Activated CD8-positive, alpha-beta T cell treated with anti-CD3 and anti-CD28 coated beads, Interleukin-2, amount 10 ng/mL, durations not matched to agents 7 days and 5 days (primary cell): ENCODE measurements around the gene HIPK2. TPM values are rescaled to one million over a fixed set of nuclear protein-coding genes. Genes with fewer than 3 reads are reported as not detected.

ENCODE experiments used
- ATAC-seq: fragments of 150-1000 bp; cut with Tn5 transposase; one replicate; pipeline ENCODE4 v1.10.0; 2021; ENCODE audit warnings: moderate library complexity
- CTCF ChIA-PET: fragments of 350-600 bp; sonication (Branson Sonifier 250); formaldehyde crosslinking; loops from one replicate; lab custom pipeline; 2021; ENCODE audit warnings: antibody characterized with exemption; lab: Charles Lee
- POLR2A ChIA-PET: fragments of 350-600 bp; sonication (Branson Sonifier 250); formaldehyde crosslinking; loops from one replicate; lab custom pipeline; 2021; ENCODE audit warnings: antibody characterized with exemption; lab: Charles Lee
- DNase-seq: peaks from one replicate; pipeline ENCODE4 v3.0.0-alpha.2; 2020
- H3K27ac Mint-ChIP-seq: one replicate; pipeline ENCODE4 v1.8.0; 2021; ENCODE audit warnings: mild to moderate bottlenecking, mixed read lengths
- H3K27me3 Mint-ChIP-seq: one replicate; pipeline ENCODE4 v1.8.0; 2021; ENCODE audit warnings: low read depth, mixed read lengths
- H3K36me3 Mint-ChIP-seq: one replicate; pipeline ENCODE4 v1.8.0; 2021; ENCODE audit warnings: low read depth, mixed read lengths
- H3K4me1 Mint-ChIP-seq: one replicate; pipeline ENCODE4 v1.8.0; 2021; ENCODE audit warnings: low read depth, mixed read lengths
- H3K4me3 Mint-ChIP-seq: one replicate; pipeline ENCODE4 v1.8.0; 2021; ENCODE audit warnings: mild to moderate bottlenecking, mixed read lengths
- H3K9me3 Mint-ChIP-seq: one replicate; pipeline ENCODE4 v1.8.0; 2022; ENCODE audit warnings: mixed read lengths; ENCODE audit not compliant: insufficient read depth
- total RNA-seq, 2 experiments: library from RNA; stranded (reverse); gene quantifications; one replicate each; pipeline ENCODE4 v1.2.3, GENCODE V29; 2021

Gene HIPK2
- total RNA-seq, 2 experiments from 2014 or later, result 17.0 to 17.2 TPM

DNA sequence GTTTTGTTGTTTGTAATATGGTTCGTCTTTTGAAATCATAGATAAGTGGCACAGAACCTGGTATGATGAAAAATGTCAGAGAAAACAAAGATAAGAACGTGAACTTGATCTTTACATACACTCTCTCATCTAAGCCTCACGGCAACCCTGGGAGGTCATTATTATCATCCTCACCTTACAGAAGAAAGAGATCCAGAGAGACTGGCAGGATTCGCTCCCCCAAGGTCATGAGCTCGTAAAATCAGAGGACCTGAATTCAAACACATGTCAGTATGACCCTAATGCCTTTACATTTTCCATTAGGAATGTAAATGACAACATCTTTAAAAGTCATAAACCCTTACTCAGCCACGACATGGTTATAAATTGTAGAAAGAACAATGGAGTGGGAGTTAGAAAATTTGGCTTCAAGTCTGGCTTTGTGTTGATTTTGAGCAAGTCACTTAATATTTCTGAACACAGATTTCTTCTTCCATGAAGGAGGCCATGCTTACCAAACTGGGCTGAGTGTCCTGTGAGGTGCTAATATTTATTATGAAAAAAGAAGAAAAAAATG lies 35.9 kb downstream of the HIPK2 start:
- Mint-ChIP-seq H3K27me3 (no peaks in the 10 kb centered on the region), H3K9me3 (no peaks in the 10 kb centered on the region), H3K4me1 (peaks cover 27% of the 10 kb centered on the region), H3K27ac (no peak overlapping the region), H3K4me3 (no peak overlapping the region), H3K36me3 (no peaks in the 10 kb centered on the region)
- ChIA-PET POLR2A (no interaction called here), CTCF (no interaction called here)
- DNase-seq (no peak), ATAC-seq (no peak)

DNA sequence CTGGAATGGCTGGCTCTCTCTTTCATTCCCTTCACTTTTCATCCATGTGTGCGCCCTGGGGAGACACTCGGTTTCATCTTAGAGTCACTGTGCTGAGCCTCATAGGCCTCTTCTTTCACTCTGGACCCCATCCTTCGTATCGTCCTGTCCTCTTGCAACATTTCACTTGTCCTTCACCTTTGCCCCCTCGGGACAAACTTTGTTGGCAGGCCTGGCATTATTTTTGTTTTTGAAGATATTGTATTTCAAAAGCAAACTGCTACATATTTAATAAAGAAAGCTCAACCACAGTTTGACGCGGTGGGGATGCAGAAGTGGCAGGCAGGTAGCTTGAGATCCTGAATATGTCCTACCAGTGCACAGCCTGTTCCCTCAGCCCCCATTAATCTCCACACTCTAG lies 36.6 kb downstream of the HIPK2 start:
- peaks cover 32% of the 10 kb centered on the region for H3K4me1 Mint-ChIP-seq
- H3K4me3 Mint-ChIP-seq, result no peak overlapping the region
- CTCF ChIA-PET, result no interaction called here
- no peak overlapping the region for H3K27ac Mint-ChIP-seq
- DNase-seq, result no peak
- H3K9me3 Mint-ChIP-seq, result no peaks in the 10 kb centered on the region
- POLR2A ChIA-PET, result no interaction called here
- H3K27me3 Mint-ChIP-seq, result no peaks in the 10 kb centered on the region
- H3K36me3 Mint-ChIP-seq, result no peaks in the 10 kb centered on the region
- no peak for ATAC-seq

DNA sequence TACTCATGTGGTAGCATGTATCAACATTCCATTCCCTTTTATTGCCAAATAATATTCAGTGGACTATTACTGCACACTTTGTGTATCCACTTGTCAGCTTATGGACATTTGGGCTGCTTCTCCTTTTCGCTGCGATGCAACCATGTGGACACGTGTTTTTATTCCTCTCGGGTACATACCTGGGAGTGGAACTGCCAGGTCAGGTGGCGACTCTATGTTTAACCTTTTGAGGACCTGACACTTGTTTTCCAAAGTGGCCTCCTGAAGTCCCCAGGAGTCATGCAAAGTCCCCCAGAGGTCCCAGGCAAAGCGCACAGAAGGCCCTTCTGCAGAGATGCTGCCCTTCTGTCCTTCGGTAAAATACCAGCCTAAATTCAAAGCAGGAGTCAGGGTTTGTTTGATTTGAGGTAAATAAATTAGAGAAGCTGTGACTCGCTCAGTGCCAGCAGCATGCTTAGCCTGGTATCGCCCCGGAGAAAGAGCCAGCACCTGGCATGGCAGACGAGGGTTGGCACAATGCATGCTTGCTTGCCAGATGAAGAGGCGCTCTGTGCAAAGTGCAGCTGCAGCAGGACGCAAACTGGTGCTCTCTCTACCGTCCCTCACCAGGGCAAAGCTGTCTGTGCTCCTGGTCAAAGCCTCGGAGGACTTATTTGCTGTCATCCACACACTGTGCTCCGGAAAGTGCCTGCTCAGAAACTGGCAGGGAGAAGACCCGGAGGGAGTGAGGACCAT lies 37.8 kb downstream of the HIPK2 start:
- no peak overlapping the region for H3K4me3 Mint-ChIP-seq
- H3K36me3 Mint-ChIP-seq, result no peaks in the 10 kb centered on the region
- H3K27ac Mint-ChIP-seq, result no peak overlapping the region
- no peaks in the 10 kb centered on the region for H3K9me3 Mint-ChIP-seq
- CTCF ChIA-PET, result no interaction called here
- DNase-seq (no peak), ATAC-seq (no peak)
- H3K27me3 Mint-ChIP-seq, result no peaks in the 10 kb centered on the region
- peaks cover 40% of the 10 kb centered on the region for H3K4me1 Mint-ChIP-seq
- POLR2A ChIA-PET, result no interaction called here

DNA sequence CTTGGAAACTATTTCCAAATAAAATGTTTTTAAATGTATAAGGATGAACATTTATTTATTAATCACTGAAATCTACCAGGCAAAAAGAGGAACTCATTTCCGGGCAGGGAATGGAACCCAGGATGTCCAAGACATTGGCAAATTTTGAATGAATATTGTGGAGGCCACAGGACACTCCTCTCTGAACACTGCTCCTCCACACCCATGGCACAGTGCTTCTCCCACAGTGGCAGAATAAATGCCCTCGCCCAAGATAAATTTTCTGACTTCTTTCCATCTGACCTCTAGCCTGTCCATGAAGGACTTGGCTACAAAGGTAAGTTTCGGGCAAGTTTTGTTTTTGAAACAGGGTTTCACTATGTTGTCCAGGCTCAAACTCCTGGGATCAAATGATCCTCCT lies 39.0 kb downstream of the HIPK2 start:
- ATAC-seq, result no peak
- ChIA-PET CTCF (no interaction called here), POLR2A (interaction anchor here (1.6 kb wide), 1 partner anchor 29 kb away, joined by 4 read pairs; no protein-coding TSS in a partner anchor)
- peaks cover 39% of the 10 kb centered on the region for H3K4me1 Mint-ChIP-seq
- no peaks in the 10 kb centered on the region for H3K36me3 Mint-ChIP-seq
- no peak for DNase-seq
- H3K27ac Mint-ChIP-seq, result peak overlapping the region; percentile 14
- H3K27me3 Mint-ChIP-seq, result no peaks in the 10 kb centered on the region
- no peak overlapping the region for H3K4me3 Mint-ChIP-seq
- no peaks in the 10 kb centered on the region for H3K9me3 Mint-ChIP-seq

DNA sequence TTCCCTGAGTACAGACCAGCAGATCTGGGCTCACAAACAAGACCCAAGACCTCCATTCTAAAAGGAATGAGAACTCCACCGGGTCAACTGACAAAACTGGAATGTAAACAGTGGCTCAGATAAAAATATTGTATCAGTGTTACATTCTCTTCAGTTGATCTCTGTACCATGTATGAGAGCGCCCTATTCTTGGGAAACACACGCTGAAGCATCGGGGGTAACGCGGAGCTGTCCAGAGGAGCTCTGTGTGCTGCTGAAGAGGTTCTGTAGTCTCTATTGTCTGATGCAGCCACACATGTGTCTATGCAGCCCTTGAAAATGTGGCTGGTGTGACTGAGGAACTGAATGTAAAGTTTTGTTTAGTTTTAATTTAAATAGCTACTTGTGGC lies 39.7 kb downstream of the HIPK2 start:
- ATAC-seq (no peak), DNase-seq (no peak)
- Mint-ChIP-seq H3K9me3 (no peaks in the 10 kb centered on the region), H3K27ac (peak overlapping the region; percentile 88), H3K27me3 (no peaks in the 10 kb centered on the region), H3K4me3 (no peak overlapping the region), H3K36me3 (no peaks in the 10 kb centered on the region), H3K4me1 (peaks cover 38% of the 10 kb centered on the region)
- POLR2A ChIA-PET, result interaction anchor here (1.6 kb wide), 1 partner anchor 29 kb away, joined by 4 read pairs; no protein-coding TSS in a partner anchor
- CTCF ChIA-PET, result interaction anchor here (1.2 to 1.4 kb wide), 3 partner anchors 9 to 92 kb away, joined by 3 to 4 read pairs (median 3); no protein-coding TSS in a partner anchor

DNA sequence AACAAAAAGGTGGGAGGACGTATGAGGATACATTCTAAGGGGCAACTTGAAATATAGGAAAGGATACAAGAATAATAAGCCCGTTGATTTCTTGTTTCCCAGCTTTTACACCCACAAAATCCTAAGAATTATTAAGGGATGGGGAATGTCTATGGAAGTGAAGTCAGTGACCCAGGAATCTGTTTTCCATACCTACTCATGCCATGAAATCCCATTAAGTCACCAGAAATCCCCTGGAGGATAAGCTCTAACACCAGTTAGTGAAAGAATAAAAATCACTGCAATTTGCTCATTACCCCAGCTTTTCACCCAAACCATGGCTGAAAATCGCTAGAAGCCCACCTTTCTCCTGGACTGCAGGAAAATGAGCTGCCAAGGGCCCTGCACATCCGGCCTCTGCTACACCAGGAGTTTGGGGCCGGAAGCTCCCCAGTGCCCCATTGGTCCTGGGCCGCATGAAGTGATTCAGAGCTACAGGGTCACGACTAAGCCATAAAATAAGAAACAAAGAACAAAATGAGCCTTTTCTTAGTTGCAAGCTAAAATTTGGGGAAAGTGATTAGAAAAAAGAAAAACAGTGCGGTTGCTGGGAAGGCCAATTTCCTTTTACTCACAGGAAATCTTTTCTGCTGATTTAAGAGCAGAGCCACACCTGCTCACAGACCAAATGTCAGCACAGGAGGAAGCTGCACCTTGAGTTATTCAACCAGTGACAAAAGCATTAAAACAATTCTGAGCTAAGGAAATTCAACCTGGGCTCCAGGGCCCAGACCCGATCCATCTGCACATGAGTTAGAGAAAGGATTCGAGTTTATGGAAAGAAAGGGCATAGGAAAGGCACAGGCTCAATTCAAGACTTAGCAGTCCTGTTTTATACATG lies 40.3 kb downstream of the HIPK2 start:
- CTCF ChIA-PET, result interaction anchor here (1.2 to 1.9 kb wide), 5 partner anchors 10 to 92 kb away, joined by 3 to 5 read pairs (median 4); no protein-coding TSS in a partner anchor
- peaks cover 39% of the 10 kb centered on the region for H3K4me1 Mint-ChIP-seq
- H3K27me3 Mint-ChIP-seq, result no peaks in the 10 kb centered on the region
- H3K9me3 Mint-ChIP-seq, result no peaks in the 10 kb centered on the region
- DNase-seq (peak; percentile 41), ATAC-seq (peak; percentile 67)
- H3K27ac Mint-ChIP-seq, result peak overlapping the region; percentile 88
- H3K4me3 Mint-ChIP-seq, result peak overlapping the region; percentile 41
- POLR2A ChIA-PET, result interaction anchor here (0.5 to 1.6 kb wide), 2 partner anchors 9 to 30 kb away, joined by 4 read pairs; no protein-coding TSS in a partner anchor
- peaks cover 3% of the 10 kb centered on the region for H3K36me3 Mint-ChIP-seq

DNA sequence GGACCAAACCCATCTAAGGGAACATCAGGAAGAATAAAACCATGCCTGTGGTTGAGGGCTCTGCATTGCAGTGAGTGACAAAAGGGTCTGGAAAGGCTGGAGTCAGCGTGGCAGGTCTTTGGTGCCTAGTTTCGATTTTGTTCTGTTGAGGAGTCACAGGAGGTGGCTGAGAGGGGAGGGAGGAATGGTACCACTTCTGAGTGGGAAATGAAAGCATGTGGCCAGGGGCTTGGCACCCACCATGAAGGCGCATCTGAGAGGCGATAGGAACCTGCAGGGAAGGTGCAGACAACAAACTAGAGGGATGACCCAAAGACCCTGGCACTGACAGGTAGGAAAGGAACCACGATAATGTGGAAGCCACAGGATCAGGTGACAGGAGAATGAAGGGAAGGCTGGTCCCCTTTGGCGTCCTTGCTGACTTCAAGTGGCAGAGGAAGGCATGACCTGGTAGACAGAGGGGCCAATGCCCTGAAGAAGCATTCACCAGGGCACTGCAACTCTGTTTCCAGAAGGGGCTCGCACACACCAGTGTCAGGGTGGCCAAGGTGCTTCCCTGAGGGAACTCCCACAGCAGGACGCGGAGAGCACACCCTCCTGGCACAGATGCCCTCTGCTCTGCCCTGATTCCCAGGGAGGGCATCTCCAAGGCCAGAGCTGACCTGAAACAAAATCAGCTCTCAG lies 41.7 kb downstream of the HIPK2 start:
- Mint-ChIP-seq H3K4me1 (peaks cover 53% of the 10 kb centered on the region), H3K27ac (no peak overlapping the region), H3K27me3 (no peaks in the 10 kb centered on the region), H3K9me3 (no peaks in the 10 kb centered on the region), H3K4me3 (no peak overlapping the region), H3K36me3 (peaks cover 3% of the 10 kb centered on the region)
- ATAC-seq, result no peak
- POLR2A ChIA-PET, result no interaction called here
- CTCF ChIA-PET, result interaction anchor here (1.8 to 1.9 kb wide), 2 partner anchors 16 to 31 kb away, joined by 4 to 5 read pairs; no protein-coding TSS in a partner anchor
- no peak for DNase-seq

DNA sequence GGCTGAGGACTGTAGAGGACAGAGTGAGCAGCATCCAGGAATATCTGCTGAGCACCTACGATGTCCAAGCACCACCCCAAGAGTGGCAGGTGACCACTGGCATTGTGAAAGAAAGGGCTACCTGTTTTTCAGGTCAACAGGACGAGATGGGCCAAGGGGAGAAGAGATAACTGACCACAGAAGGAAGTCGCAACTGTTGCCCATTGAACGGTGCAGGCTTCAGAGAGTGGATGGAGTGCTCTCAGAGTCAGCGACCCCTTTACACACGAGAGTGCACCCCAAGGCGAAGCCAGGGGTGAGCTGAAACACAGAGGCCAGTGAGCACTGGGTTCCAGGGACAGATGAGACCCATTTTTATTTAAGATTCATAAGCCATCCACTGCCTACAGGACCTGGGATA lies 42.3 kb downstream of the HIPK2 start:
- ChIA-PET CTCF (no interaction called here), POLR2A (no interaction called here)
- Mint-ChIP-seq H3K9me3 (no peaks in the 10 kb centered on the region), H3K27me3 (no peaks in the 10 kb centered on the region), H3K4me3 (no peak overlapping the region), H3K36me3 (peaks cover 3% of the 10 kb centered on the region), H3K4me1 (peaks cover 54% of the 10 kb centered on the region), H3K27ac (no peak overlapping the region)
- no peak for DNase-seq
- ATAC-seq, result no peak

DNA sequence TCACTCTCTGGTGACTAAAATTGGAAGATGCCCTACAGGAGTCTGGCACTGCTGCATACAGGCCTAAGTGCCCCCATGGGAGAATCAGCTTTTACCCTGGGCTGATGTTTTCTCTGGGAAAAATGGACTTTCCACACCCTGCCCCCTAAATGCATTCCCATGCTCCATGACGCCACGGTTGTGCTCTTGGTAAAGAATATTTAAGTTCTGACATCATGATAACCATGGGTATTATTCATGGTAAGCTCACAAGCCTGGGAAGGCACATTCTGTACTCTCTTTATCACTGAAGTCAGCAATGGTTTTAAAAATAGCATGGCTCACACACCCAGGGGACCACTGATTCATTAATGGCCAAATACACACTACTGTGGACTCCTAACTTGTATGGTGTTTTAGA lies 43.4 kb downstream of the HIPK2 start:
- POLR2A ChIA-PET, result no interaction called here
- DNase-seq, result no peak
- H3K4me1 Mint-ChIP-seq, result peaks cover 50% of the 10 kb centered on the region
- peaks cover 3% of the 10 kb centered on the region for H3K36me3 Mint-ChIP-seq
- no peaks in the 10 kb centered on the region for H3K9me3 Mint-ChIP-seq
- CTCF ChIA-PET, result no interaction called here
- H3K27me3 Mint-ChIP-seq, result no peaks in the 10 kb centered on the region
- no peak overlapping the region for H3K4me3 Mint-ChIP-seq
- no peak overlapping the region for H3K27ac Mint-ChIP-seq
- no peak for ATAC-seq

DNA sequence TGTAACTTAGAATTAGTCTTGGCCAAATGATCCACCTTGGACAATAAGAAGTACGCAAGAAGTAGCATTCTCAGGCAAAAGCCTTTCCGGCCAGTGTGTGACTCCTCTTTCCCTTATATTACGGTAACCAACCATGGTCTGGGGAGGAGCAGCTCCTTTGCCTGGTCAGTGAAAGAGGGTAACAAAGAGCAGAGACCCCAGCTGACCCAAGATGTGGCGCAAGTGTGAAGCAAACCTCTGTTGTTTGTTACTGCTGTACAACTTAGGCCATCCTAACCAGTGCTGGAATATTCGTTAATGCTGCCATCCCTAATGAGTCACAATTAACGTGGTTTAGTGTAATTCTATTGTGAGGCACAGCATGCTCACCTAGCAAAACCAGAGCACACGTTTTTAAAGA lies 44.0 kb downstream of the HIPK2 start:
- no peak for DNase-seq
- Mint-ChIP-seq H3K27ac (no peak overlapping the region), H3K36me3 (peaks cover 6% of the 10 kb centered on the region), H3K9me3 (no peaks in the 10 kb centered on the region), H3K4me1 (peaks cover 46% of the 10 kb centered on the region), H3K27me3 (no peaks in the 10 kb centered on the region), H3K4me3 (no peak overlapping the region)
- ChIA-PET CTCF (no interaction called here), POLR2A (no interaction called here)
- ATAC-seq, result no peak

DNA sequence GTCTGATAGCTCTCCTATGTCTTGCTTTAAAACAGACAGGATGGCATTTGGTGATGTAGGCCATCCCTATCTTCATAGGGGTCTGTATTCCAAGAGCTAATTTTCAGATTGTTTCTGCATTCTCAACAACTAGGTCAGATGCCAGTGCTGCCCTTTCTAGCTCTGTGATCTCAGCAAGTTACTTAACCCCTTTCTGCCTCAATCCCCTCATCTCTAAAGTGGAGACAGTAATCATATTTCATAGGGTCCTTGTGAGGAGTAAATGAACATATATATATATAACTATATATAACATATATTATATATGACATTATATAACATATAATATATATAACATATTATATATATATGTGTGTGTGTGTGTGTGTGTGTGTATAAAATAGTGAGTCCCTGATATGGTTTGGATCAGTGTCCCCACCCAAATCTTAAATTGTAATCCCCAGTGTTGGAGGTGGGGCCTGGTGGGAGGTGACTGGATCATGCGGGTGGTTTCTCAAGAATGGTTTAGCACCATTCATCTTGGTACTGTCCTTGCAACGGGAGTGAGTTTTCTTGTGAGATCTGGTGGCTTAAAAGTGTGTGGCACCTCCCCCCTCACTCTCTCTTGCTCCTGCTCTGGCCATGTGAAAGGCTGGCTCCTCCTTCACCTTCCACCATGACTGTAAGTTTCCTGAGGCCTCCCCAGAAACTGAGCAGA lies 45.2 kb downstream of the HIPK2 start:
- Mint-ChIP-seq H3K4me1 (peaks cover 36% of the 10 kb centered on the region), H3K27me3 (no peaks in the 10 kb centered on the region), H3K27ac (no peak overlapping the region), H3K9me3 (no peaks in the 10 kb centered on the region), H3K36me3 (peaks cover 6% of the 10 kb centered on the region), H3K4me3 (no peak overlapping the region)
- POLR2A ChIA-PET, result no interaction called here
- ATAC-seq, result no peak
- DNase-seq, result no peak
- CTCF ChIA-PET, result interaction anchor here (1.4 kb wide), 1 partner anchor 115 kb away, joined by 3 read pairs; no protein-coding TSS in a partner anchor
